Stimulated activated CD8-positive, alpha-beta memory T cell treated with anti-CD3 and anti-CD28 coated beads, Interleukin-7, amount 100 ng/mL, for 48 hours (primary cell): ENCODE measurements around the gene MORN1.
"Not testable (repeated sequence)": the region's sequence is repeated elsewhere in the genome, so short reads cannot be mapped to it uniquely, and the experiment has no call there.

Source experiments
- DNase-seq, 2 donors: peaks; one replicate each; pipeline ENCODE4 v3.0.0-alpha.2; 2020; ENCODE audit warnings: low read depth in 1 of 2; ENCODE audit errors: extremely low read depth in 1 of 2

The MORN1 gene

GRCh38 chr1:2341706-2342383 is 49.5 kb downstream of the MORN1 start:
- DNase-seq: no peak

- DNase-seq: no peak
Measured at GRCh38 chr1:2340918-2341254, 50.5 kb downstream of the MORN1 start.

GRCh38 chr1:2340086-2340917 is 51.1 kb downstream of the MORN1 start:
- DNase-seq: no peak

GRCh38 chr1:2339206-2340085 is 51.9 kb downstream of the MORN1 start:
- DNase-seq: no peak

- no peak for DNase-seq
Measured at GRCh38 chr1:2337501-2337900, 53.9 kb downstream of the MORN1 start.

GRCh38 chr1:2337081-2337480 is 54.3 kb downstream of the MORN1 start:
- no peak for DNase-seq

GRCh38 chr1:2336499-2336898 is 54.9 kb downstream of the MORN1 start:
- no peak for DNase-seq

- no peak for DNase-seq
Measured at GRCh38 chr1:2335721-2336455, 55.5 kb downstream of the MORN1 start.

GRCh38 chr1:2334883-2335534 is 56.3 kb downstream of the MORN1 start:
- no peak for DNase-seq

- no peak for DNase-seq
Measured at GRCh38 chr1:2334366-2334765, 57.0 kb downstream of the MORN1 start.

GRCh38 chr1:2331580-2331979 is 59.8 kb downstream of the MORN1 start:
- DNase-seq: not testable (repeated sequence)

GRCh38 chr1:2331200-2331544 is 60.2 kb downstream of the MORN1 start:
- no peak for DNase-seq

- DNase-seq: no peak
Measured at GRCh38 chr1:2330519-2331199, 60.7 kb downstream of the MORN1 start.

GRCh38 chr1:2330035-2330434 is 61.3 kb downstream of the MORN1 start:
- no peak for DNase-seq

GRCh38 chr1:2328676-2329455 is 62.5 kb downstream of the MORN1 start:
- DNase-seq: no peak

GRCh38 chr1:2327841-2328240 is 63.5 kb downstream of the MORN1 start:
- DNase-seq: no peak

GRCh38 chr1:2327162-2327561 is 64.2 kb downstream of the MORN1 start:
- not testable (repeated sequence) for DNase-seq

- no peak for DNase-seq
Measured at GRCh38 chr1:2326524-2326923, 64.8 kb downstream of the MORN1 start.
